Midbrain (tissue), 1 donor: ENCODE results near the gene DBX2.
"Not testable (repeated sequence)": the region's sequence is repeated elsewhere in the genome, so short reads cannot be mapped to it uniquely, and the experiment has no call there.

Experiments used
- DNase-seq: peaks from one replicate; lab custom pipeline; 2025; lab: John Stamatoyannopoulos, UW

Gene DBX2

DNA sequence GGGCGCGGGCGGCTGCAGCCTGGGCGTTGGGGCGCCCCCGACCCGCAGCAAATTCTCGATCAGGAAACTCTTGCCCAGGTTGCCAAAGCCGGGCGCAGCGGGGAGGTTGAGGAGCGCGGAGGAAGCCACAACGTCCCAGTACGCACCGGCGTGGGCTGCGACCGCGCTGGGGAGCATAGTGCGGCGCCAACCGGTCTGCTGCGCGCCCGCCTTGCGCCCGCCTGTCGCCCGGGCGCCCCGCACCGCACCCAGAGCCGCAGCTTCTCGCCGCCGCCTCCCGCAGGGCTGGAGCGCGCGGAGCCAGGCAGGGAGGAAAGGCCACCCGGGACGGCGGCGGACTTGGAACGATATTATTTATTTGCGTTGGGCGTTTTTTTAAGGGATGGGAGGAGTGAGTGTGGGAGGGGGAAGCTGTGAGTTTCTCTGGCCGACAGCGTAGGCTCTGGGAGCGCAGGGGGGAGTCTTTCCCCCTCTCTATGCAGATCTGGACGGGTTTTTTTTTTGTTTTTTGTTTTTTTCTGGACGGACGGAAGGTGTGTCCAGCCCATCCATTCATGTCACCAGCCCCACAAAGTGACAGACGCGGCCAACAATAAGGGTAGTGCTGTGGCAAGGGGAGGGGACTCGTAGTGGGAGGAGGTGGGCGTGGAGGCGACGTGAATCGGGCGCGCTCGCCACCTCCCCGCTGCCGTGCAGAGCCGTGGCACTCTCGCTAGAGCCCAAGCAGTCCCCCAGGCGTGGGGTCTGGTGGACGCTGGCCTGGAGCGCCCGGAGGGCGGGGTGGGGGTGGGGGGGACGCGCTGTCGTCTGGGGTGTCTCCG, at the start of gene DBX2:
DBX2 (minus strand) TSS at position 349 of the 821 bp plus-strand sequence; CDS start at position 177, 172 bp downstream.
- peak; percentile 38 for DNase-seq

- DNase-seq, result no peak
Observed at GRCh38 chr12:45098766-45099165, 47.9 kb upstream of the DBX2 start.

DNA sequence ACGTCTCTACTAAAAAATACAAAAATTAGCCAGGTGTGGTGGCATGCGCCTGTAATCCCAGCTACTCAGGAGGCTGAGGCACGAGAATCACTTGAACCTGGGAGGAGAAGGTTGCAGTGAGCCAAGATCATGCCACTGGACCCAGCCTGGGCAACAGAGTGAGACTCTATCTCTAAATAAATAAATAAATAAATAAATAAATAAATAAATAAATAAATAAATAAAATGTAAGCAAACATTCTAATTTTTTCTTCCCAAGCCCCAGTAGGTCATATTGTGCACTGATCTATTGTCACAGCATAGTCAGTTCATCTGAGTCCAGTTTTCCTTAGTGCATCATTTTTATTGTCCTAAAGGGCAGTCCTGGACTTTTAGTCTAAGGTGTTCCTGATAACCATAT, 44.5 kb upstream of the DBX2 start:
- DNase-seq, result not testable (repeated sequence)

DNA sequence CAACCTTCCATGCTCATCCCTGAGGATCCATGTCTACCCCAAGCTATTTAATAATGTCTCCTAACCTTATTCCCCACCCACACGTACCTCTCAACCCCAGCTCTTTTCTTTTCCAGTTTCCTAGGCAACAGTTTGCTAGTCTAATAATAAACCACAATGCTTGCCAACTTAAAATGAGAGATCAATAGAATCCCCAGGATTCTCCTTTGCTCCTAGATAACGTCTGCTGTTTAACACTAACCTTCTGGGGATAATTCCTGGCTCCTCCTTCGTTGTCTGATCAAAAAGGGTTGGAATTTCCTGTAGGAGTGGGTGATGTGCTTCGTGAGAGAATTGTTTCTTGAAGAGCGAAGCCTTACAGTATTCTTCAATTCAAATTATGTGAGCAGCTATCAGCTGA, 42.2 kb upstream of the DBX2 start:
- no peak for DNase-seq

DNA sequence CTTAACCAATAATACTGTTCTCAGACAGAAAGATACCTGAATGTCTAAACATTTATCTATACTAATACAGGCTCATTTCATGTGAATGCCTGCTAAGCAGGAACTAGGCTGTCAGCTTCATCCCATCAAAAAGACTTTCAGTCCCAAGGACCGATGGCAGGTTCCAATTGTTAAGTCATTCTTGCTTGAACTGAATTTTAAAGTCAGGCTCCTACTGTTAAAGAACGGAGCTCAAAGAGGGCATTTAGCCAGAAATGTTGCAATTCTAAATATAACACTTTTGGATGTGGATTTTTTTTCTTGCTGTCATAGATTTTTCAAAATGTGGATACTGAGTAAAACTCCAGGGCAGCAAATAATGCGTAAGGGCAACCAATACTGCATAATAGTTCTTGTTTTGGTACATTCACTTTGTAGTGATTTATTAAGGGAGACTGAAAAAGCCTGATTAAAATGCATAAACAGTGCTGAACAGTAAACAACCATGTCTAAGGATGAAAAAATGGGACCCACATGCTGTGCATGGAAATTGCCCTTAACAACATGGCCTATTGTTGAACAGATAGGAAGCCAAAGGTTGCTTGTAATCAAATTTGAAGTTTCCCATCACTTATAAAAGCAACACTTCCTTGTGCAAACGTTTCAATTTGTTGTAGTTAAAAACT, 38.6 kb upstream of the DBX2 start:
- DNase-seq, result peak; percentile 48

- no peak for DNase-seq
Observed at GRCh38 chr12:45088608-45089007, 37.7 kb upstream of the DBX2 start.

- not testable (repeated sequence) for DNase-seq
Observed at GRCh38 chr12:45084248-45084647, 33.3 kb upstream of the DBX2 start.

DNA sequence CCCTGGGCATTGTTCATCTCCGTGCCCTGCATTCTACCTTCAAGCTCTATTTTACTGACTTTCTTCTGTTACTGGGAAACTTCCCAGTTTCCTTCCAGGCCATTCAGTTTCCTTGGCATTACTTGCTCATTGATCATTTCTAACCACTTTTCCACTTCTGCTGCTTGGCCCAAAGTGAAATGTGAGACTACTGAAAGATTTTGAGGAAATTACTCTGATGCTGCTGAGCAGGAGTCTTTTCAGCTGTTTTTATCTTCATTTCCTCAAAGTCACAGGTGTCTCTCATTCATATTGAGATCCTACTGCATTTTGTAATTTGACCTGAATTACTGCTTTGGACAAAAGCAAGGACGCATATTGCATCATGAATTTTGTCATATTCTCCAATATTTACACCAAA, 26.4 kb upstream of the DBX2 start:
- DNase-seq, result peak; percentile 27

GRCh38 chr12:45076417-45077026, 25.6 kb upstream of the DBX2 start:
- no peak for DNase-seq

DNA sequence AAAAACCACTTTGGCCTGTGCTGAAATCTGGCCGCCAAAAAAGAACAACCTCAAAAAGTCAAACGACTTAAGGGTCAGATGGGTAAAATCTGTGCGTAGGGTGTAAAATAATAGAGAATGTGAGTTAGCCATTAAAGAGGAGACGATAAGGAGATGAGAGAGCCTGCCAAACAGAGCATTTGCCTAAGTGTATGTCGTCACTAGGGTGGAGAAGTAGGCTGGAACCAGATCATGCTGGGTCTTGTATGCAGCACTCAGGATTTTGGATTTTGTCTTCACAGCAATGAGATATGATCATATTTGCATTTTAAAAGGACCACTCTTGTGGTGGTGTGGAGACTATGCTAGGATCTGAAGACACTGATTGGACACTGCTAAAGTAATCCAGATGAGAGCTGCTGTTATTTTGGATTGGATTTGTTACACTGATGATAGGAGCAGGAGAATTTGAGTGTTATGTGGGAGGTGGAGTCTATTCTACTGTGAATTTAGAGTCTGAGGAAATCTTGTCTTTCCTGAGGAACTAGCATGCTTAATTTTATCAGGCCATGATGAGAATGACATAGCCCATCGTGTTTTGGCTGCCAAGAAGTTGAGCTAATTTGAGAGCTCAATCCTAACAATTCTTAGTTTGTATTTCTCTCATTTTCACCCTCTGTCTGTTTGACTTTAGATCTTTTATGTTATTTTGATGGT, 24.8 kb upstream of the DBX2 start:
- no peak for DNase-seq

DNA sequence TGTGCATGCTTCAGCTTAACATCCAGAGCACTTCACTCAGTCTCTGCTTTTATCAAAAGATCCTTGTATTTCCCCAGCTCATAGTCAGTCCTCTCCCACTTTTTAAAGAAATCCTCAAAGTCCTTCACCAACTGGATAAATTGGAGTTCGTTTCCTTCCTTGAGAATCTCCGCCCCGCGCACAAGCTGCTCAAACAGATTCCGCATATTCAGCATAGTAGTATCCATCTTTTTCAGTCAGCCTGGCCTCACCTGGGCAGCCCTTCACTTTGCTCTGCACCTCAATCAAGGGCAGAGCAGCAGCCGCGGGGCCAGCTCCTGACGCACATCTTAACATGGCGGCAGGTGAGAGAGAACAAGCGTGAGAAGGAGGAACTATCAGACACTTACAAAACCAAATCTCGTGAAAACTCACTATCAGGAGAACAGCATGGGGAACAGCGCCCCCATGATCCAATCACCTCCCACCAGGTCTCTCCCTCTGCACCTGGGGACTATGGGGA, 14.3 kb upstream of the DBX2 start:
- DNase-seq, result no peak

- no peak for DNase-seq
Observed at GRCh38 chr12:45060976-45061375, 10.1 kb upstream of the DBX2 start.

- DNase-seq, result no peak
Observed at GRCh38 chr12:45051572-45052125, 750 bp upstream of the DBX2 start.

GRCh38 chr12:45049912-45050750, 768 bp downstream of the DBX2 start:
- DNase-seq, result no peak

DNA sequence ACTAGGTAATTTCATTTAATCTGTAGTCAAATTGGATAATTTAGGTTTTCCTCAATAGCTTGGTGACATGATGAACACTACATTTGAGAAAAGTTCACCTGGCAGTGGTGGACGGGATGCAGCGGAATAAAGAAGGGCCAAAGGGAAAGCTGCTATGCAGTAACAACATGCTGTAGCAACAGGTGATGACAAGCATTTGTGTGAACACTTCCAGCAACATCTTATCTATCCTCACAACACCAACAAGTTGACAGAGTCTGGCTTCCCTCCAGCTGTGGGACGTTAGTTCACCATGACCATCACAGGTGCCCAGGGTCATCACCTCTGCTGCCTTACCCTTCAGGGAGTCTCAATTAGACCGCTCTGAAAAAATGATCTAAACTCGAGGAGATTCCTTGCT, 8.3 kb downstream of the DBX2 start:
- DNase-seq, result no peak

- DNase-seq, result no peak
Observed at GRCh38 chr12:45040977-45041376, 9.9 kb downstream of the DBX2 start.

DNA sequence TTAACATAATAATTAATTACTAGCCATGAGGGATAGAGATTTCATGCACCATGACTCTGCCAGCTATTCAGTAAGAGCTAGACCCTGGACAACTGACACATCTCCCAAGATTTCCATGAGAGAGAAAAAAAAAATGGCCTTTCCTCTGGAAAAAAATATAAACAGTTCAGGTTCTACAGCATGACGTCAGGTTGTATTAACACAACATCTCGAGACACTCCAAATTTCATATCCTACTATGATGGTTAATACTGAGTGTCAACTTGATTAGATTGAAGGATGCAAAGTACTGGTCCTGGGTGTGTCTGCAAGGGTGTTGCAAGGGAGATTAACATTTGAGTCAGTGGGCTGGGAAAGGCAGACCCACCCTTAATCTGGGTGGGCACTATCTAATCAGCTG, 11.1 kb downstream of the DBX2 start:
- DNase-seq, result no peak

- DNase-seq, result peak; percentile 33
Observed at GRCh38 chr12:45034861-45035265, 16.0 kb downstream of the DBX2 start.

- no peak for DNase-seq
Observed at GRCh38 chr12:45017916-45018315, 33.0 kb downstream of the DBX2 start.

DNA sequence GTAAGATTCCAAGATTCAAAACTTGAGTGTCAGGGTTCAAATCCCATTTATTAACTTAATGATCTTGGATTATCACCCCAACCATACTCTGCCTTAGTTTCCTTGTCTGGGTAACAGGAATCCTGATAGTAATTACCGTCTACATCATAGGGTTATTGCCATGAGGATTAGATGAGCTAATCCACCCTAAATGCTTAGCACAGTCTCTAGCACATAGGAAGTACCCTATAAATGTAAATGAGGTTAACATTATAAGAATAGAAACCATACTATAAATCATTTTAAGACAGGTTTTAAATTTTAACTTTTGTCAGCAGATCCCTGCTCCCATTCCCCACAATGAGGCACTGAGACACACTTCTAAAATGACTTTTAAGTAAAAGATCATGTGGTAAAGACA, 36.5 kb downstream of the DBX2 start:
- no peak for DNase-seq

- no peak for DNase-seq
Observed at GRCh38 chr12:45012749-45013148, 38.1 kb downstream of the DBX2 start.
